HG03280 (cell line): ENCODE data around the gene SRRM5.
"Not testable (repeated sequence)": the region's sequence is repeated elsewhere in the genome, so short reads cannot be mapped to it uniquely, and the experiment has no call there.

ENCODE experiments used
- ATAC-seq: cut with Tn5 transposase; IDR thresholded peaks from one replicate; pipeline ENCODE4 v1.9.1; 2021; ENCODE audit warnings: mild to moderate bottlenecking, moderate library complexity; ENCODE audit not compliant: unreplicated experiment

Gene SRRM5

GRCh38 chr19:43611788-43612187 is at the start of gene SRRM5:
Gene SRRM5 (plus strand): TSS chr19:43612088. CDS start chr19:43612122, 34 bp downstream.
- no peak for ATAC-seq

GRCh38 chr19:43562226-43562697 is 49.6 kb upstream of the SRRM5 start:
- ATAC-seq, result no peak

- ATAC-seq, result peak; percentile 55
Observed at GRCh38 chr19:43562698-43563241, 49.1 kb upstream of the SRRM5 start.

GRCh38 chr19:43563816-43564457 is 48.0 kb upstream of the SRRM5 start:
- ATAC-seq, result no peak

GRCh38 chr19:43564800-43565199 is 47.1 kb upstream of the SRRM5 start:
- ATAC-seq, result no peak

- ATAC-seq, result no peak
Observed at GRCh38 chr19:43569657-43570056, 42.2 kb upstream of the SRRM5 start.

GRCh38 chr19:43570174-43570791 is 41.6 kb upstream of the SRRM5 start:
- ATAC-seq, result no peak

- no peak for ATAC-seq
Observed at GRCh38 chr19:43572171-43572588, 39.7 kb upstream of the SRRM5 start.

GRCh38 chr19:43574424-43575155 is 37.3 kb upstream of the SRRM5 start:
- ATAC-seq, result no peak

- ATAC-seq, result peak; percentile 98
Observed at GRCh38 chr19:43575156-43575950, 36.5 kb upstream of the SRRM5 start, which contains the start of the genes PINLYP and XRCC1. Gene PINLYP (plus strand): TSS chr19:43575801. CDS start chr19:43577192, 1,391 bp downstream. Gene XRCC1 (minus strand): TSS chr19:43575527. CDS start chr19:43575458, 69 bp downstream.

GRCh38 chr19:43575955-43576878 is 35.7 kb upstream of the SRRM5 start:
- ATAC-seq, result no peak

- no peak for ATAC-seq
Observed at GRCh38 chr19:43578787-43579186, 33.1 kb upstream of the SRRM5 start.

- no peak for ATAC-seq
Observed at GRCh38 chr19:43581467-43581866, 30.4 kb upstream of the SRRM5 start.

GRCh38 chr19:43582495-43582894 is 29.4 kb upstream of the SRRM5 start:
- ATAC-seq, result no peak

- no peak for ATAC-seq
Observed at GRCh38 chr19:43584484-43584883, 27.4 kb upstream of the SRRM5 start.

- ATAC-seq, result no peak
Observed at GRCh38 chr19:43586346-43586745, 25.5 kb upstream of the SRRM5 start.

- not testable (repeated sequence) for ATAC-seq
Observed at GRCh38 chr19:43587029-43587428, 24.9 kb upstream of the SRRM5 start.

GRCh38 chr19:43589277-43589676 is 22.6 kb upstream of the SRRM5 start:
- no peak for ATAC-seq

GRCh38 chr19:43589678-43590077 is 22.2 kb upstream of the SRRM5 start:
- no peak for ATAC-seq
